Breast epithelium (tissue), 4 donors: ENCODE data around the gene DGKB. TPM values are rescaled to one million over a fixed set of nuclear protein-coding genes. Genes with fewer than 3 reads are reported as not detected.

Experiments
- DNase-seq, 2 donors: peaks; one replicate each; pipeline ENCODE4 v3.0.0-alpha.2; 2019; ENCODE audit warnings: low spot score in 2 of 2
- H3K27ac ChIP-seq, 2 donors: fragments of 200-600 bp; sonication (generic) in 1 of 2; one replicate each; pipeline ENCODE4 v1.5.1; 2016 to 2019; ENCODE audit warnings: mild to moderate bottlenecking in 1 of 2
- H3K27me3 ChIP-seq, 2 donors: fragments of 200-600 bp; sonication (generic) in 1 of 2; one replicate each; pipeline versions ENCODE4 v1.5.1 to v1.6.0; 2017 to 2019; ENCODE audit warnings: control low read depth in 1 of 2, mild to moderate bottlenecking in 1 of 2
- H3K36me3 ChIP-seq: fragments of 200-600 bp; one replicate; pipeline ENCODE4 v1.5.1; 2019
- H3K4me1 ChIP-seq, 2 donors: fragments of 200-600 bp; sonication (generic); one replicate each; pipeline ENCODE4 v1.5.1; 2016 to 2019; ENCODE audit warnings: control low read depth in 1 of 2
- H3K4me3 ChIP-seq, 3 donors: fragments of 200-600 bp; sonication (generic); 1 replicate in 2 of 3; 2 replicates in 1 of 3; pipeline ENCODE4 v1.5.1; 2016 to 2019; ENCODE audit warnings: mild to moderate bottlenecking in 3 of 3, moderate library complexity in 2 of 3
- H3K9me3 ChIP-seq, 2 donors: fragments of 200-600 bp; sonication (generic) in 1 of 2; one replicate each; pipeline ENCODE4 v1.5.1; 2016 to 2019; ENCODE audit warnings: control low read depth in 1 of 2
- CTCF ChIP-seq, 3 donors: fragments of 450-650 bp; IDR thresholded peaks; one replicate each; pipeline ENCODE4 v1.5.1; 2016 to 2017; ENCODE audit warnings: antibody characterized with exemption in 3 of 3, mild to moderate bottlenecking in 3 of 3, moderate library complexity in 3 of 3
- POLR2A ChIP-seq: fragments of 450-650 bp; IDR thresholded peaks from one replicate; pipeline ENCODE4 v1.6.1; 2016; ENCODE audit warnings: antibody characterized with exemption, mild to moderate bottlenecking, moderate library complexity
- POLR2AphosphoS5 ChIP-seq, 3 donors: sonication (generic); formaldehyde crosslinking; IDR thresholded peaks; one replicate each; pipeline ENCODE4 v1.6.1; 2017; ENCODE audit warnings: antibody characterized with exemption in 3 of 3
- intact Hi-C: fragments of 100-400 bp; cut with DNase I; formaldehyde crosslinking; loops from one replicate; pipeline ENCODE4 v1.15.1; 2023; ENCODE audit warnings: low total_unique reads
- total RNA-seq, 3 donors: library from RNA; depleted of rRNA; stranded (reverse); fragments of >200 nt; gene quantifications; one replicate each; pipeline ENCODE4 v1.1.0, GENCODE V29; 2016

Gene DGKB
- total RNA-seq, 3 donors from 2014 or later: 0.16 to 0.44 (median 0.33) TPM

DNA sequence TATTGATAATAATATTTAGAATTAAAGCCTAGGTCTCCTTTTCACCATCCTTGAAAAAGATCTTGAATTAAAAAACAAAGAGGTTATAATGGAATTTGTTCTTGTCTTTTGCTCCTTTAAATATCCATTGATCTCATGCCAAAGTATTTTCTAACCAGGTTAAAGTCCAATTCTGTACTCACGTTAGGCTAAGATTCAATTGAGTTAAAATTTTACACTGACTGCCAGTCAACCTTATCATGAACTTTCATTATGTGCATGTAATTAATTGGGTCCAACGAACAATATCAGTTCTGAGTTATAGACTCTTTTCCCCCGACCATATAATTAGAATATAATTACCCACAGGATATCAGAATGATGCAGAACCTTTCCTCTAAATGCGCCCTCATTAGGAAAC lies 266.6 kb downstream of the DGKB start:
- no peak for DNase-seq
- Histone ChIP-seq H3K4me3 (no peak overlapping the region), H3K27me3 (no peaks in the 10 kb centered on the region), H3K36me3 (no peaks in the 10 kb centered on the region), H3K9me3 (no peaks in the 10 kb centered on the region), H3K4me1 (no peaks in the 10 kb centered on the region), H3K27ac (no peak overlapping the region)
- intact Hi-C loops: no loop called here
- no peak for TF ChIP-seq POLR2AphosphoS5 (IDR thresholded peaks at IDR 0.05)
- no peak for TF ChIP-seq POLR2A
- no peak for TF ChIP-seq CTCF (IDR thresholded peaks at IDR 0.05)

DNA sequence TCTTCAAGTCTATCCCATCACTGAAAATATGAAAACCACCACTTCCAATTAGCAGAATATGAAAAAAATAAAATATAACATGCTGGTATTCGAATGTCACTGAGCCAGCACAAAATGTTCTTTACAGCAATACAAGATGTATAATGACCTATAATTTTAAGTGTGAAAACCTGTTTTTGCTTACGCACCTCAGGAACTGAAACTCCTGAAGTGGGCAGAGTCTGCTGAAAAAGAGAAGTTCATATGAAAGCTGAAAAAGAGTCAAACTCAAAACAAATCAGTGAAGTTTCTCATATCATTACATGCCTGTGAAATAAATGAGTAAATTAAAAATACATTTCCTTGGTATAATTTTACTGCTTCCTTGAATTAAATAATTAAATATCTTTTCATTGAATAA lies 272.5 kb downstream of the DGKB start:
- TF ChIP-seq CTCF (IDR thresholded peaks at IDR 0.05) (no peak), POLR2AphosphoS5 (IDR thresholded peaks at IDR 0.05) (no peak), POLR2A (no peak)
- intact Hi-C loops: no loop called here
- Histone ChIP-seq H3K4me1 (no peaks in the 10 kb centered on the region), H3K36me3 (no peaks in the 10 kb centered on the region), H3K9me3 (no peaks in the 10 kb centered on the region), H3K27ac (no peak overlapping the region), H3K4me3 (no peak overlapping the region), H3K27me3 (no peaks in the 10 kb centered on the region)
- DNase-seq: no peak

DNA sequence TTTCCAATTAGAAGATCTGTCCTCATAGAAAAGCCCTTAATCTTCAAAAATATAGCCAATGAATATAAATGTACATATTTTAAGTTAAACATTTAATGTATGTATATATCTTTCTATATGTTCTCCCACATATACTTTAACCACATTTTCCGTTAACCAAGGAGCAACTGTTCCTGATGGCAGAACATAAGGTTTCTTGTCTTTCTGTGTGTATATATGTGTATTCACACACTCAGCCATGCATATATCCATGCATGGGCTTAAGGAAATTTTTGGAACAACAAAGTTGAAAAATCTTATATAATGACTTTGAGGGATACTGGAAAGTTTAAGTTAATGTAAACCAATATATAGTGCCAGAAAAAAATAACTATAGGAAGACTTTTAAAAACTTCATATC lies 274.0 kb downstream of the DGKB start:
- no peak for DNase-seq
- no peak overlapping the region for H3K4me3 ChIP-seq
- intact Hi-C loops: no loop called here
- no peaks in the 10 kb centered on the region for H3K9me3 ChIP-seq
- H3K4me1 ChIP-seq: no peaks in the 10 kb centered on the region
- no peak for TF ChIP-seq CTCF (IDR thresholded peaks at IDR 0.05)
- no peak for TF ChIP-seq POLR2AphosphoS5 (IDR thresholded peaks at IDR 0.05)
- no peak for TF ChIP-seq POLR2A
- H3K36me3 ChIP-seq: no peaks in the 10 kb centered on the region
- no peak overlapping the region for H3K27ac ChIP-seq
- H3K27me3 ChIP-seq: no peaks in the 10 kb centered on the region

DNA sequence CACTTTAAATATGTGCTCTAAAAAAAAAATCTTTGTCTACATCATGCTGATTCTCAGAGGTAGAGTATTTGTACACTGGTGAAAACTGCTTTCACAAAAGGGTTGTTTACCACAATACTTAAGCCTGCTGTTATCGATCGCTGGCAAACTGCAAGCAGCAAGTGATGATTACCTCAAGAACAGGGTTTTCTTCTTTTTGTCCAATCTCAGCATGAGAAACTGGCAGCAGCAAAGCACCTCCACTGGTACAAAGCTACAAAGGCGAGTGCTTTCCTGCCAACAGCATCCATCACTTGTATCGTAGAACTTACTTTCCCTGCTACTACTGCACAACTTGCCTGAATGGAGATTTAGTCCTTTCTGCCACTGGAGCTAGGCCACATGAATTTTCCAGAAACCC lies 276.5 kb downstream of the DGKB start:
- TF ChIP-seq POLR2A (no peak), POLR2AphosphoS5 (IDR thresholded peaks at IDR 0.05) (no peak), CTCF (IDR thresholded peaks at IDR 0.05) (no peak)
- H3K4me3 ChIP-seq: no peak overlapping the region
- DNase-seq: no peak
- H3K27me3 ChIP-seq: no peaks in the 10 kb centered on the region
- intact Hi-C loops: no loop called here
- H3K4me1 ChIP-seq: no peaks in the 10 kb centered on the region
- H3K9me3 ChIP-seq: no peaks in the 10 kb centered on the region
- H3K27ac ChIP-seq: no peak overlapping the region
- H3K36me3 ChIP-seq: no peaks in the 10 kb centered on the region

- Histone ChIP-seq H3K27ac (no peak overlapping the region), H3K36me3 (no peaks in the 10 kb centered on the region), H3K9me3 (no peaks in the 10 kb centered on the region), H3K4me3 (no peak overlapping the region), H3K4me1 (no peaks in the 10 kb centered on the region), H3K27me3 (no peaks in the 10 kb centered on the region)
- TF ChIP-seq POLR2A: no peak
- no peak for DNase-seq
- intact Hi-C loops: no loop called here
Measured at GRCh38 chr7:14622559-14622958, 280.0 kb downstream of the DGKB start.

DNA sequence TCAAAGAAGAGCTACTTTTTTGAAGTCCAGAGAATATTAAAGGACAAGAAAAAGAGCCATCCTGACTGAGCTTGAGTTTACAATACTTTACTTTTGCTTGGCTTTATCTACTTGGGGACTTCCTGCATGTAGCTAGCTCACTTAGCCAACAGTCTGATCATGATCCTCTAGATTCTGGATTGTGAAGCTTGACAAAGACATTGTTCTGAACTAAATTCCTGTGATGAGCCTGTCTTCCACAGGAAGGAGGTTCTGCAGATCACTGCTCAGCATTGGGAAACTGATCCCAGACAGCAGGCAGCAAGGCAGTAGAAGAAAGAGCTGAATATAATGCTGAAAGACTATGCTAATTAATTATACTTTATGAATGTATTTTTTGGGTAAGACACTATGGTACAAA lies 296.4 kb downstream of the DGKB start:
- Histone ChIP-seq H3K4me1 (no peaks in the 10 kb centered on the region), H3K27me3 (no peaks in the 10 kb centered on the region), H3K4me3 (no peak overlapping the region), H3K27ac (no peak overlapping the region), H3K9me3 (no peaks in the 10 kb centered on the region), H3K36me3 (no peaks in the 10 kb centered on the region)
- intact Hi-C loops: no loop called here
- TF ChIP-seq POLR2AphosphoS5 (IDR thresholded peaks at IDR 0.05) (no peak), CTCF (IDR thresholded peaks at IDR 0.05) (no peak), POLR2A (no peak)
- DNase-seq: no peak
